ENCODE data around the gene CSF3R. TPM values are rescaled to one million over a fixed set of nuclear protein-coding genes. Genes with fewer than 3 reads are reported as not detected.

The CSF3R gene
- total RNA-seq, 1 experiment from 2014 or later = not detected

DNA sequence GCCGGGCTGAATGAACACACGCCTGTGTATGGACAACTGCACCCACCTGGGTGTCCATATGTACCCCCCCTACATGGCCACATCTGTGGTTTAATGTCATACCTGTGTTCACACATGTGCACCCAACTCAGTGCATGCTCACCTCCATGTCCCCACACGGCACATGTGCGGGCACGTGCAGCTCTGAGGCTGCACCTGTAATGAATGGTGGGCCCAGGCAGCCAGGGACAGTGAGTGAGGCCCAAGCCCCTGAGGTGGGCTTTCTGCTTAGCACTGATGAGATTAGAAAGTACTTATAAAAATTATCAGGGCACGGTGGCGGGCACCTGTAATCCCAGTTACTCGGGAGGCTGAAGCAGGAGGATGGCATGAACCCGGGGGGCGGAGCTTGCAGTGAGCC lies 42.5 kb upstream of the CSF3R start:
- no peaks in the 10 kb centered on the region for H3K36me3 ChIP-seq (ENCODE audit: insufficient read depth, low read length, poor library complexity, severe bottlenecking)
- ChIA-PET POLR2A (ENCODE audit: low non-redundant PET) (no interaction called here), CTCF (no interaction called here)
- H3K9me3 ChIP-seq (ENCODE audit: low read depth, low read length, poor library complexity, severe bottlenecking) = no peaks in the 10 kb centered on the region
- BruUV-seq (replicated peaks) = no TSS peak
- H3K27me3 ChIP-seq (replicated peaks; ENCODE audit: insufficient read depth, low read depth, low read length, poor library complexity) = no peaks in the 10 kb centered on the region
- TF ChIP-seq, protein P1, sequence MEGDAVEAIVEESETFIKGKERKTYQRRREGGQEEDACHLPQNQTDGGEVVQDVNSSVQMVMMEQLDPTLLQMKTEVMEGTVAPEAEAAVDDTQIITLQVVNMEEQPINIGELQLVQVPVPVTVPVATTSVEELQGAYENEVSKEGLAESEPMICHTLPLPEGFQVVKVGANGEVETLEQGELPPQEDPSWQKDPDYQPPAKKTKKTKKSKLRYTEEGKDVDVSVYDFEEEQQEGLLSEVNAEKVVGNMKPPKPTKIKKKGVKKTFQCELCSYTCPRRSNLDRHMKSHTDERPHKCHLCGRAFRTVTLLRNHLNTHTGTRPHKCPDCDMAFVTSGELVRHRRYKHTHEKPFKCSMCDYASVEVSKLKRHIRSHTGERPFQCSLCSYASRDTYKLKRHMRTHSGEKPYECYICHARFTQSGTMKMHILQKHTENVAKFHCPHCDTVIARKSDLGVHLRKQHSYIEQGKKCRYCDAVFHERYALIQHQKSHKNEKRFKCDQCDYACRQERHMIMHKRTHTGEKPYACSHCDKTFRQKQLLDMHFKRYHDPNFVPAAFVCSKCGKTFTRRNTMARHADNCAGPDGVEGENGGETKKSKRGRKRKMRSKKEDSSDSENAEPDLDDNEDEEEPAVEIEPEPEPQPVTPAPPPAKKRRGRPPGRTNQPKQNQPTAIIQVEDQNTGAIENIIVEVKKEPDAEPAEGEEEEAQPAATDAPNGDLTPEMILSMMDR (conservative IDR thresholded peaks at IDR 0.05; ENCODE audit: low read depth, low read length) = no peak
- no peak for TF ChIP-seq EZH2 (IDR thresholded peaks at IDR 0.05; ENCODE audit: borderline replicate concordance, low read depth, low read length, poor library complexity, severe bottlenecking)
- no peak for DNase-seq (ENCODE audit: low spot score)
- no peak overlapping the region for H3K4me3 ChIP-seq (ENCODE audit: low read depth, low read length, poor library complexity, severe bottlenecking)
- H3K27ac ChIP-seq (ENCODE audit: low read depth, low read length, poor library complexity, severe bottlenecking) = no peak overlapping the region
- intact Hi-C loops (cut with micrococcal nuclease; ENCODE audit: unreplicated experiment) = no loop called here
- no peaks in the 10 kb centered on the region for H3K4me1 ChIP-seq (ENCODE audit: insufficient read depth, low read length, poor library complexity, severe bottlenecking)

DNA sequence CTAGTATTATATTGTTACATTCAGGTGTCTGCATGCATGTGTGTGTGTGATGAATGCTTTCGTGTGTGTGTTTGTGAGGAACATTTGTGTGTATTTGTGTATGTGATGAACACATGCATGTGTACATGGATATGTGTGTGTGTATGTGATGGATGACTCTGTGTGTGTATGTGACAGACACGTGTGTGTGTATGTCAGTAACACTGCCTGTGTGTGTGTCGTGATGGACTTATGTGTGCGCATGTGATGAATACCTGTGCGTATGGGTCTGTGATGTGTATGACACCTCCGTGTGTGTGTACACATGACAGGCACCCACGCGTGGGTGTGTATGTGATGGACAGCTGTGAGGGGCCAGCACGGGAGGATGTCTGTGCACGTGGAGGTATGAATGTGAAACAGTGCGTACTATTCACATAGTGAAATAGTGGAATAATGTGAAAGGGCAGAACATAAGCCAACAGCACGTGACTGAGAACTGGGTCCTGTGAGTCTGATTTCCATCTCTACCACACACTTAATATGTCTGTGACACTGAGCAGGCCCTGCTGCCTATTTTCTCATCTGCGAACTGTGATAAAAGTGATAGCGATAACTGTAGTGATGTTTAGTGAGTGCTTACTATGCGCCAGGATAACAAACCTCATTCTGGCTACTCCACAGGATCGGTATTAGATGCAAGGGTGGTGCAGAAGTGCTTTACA lies 41.8 kb upstream of the CSF3R start:
- no peak for DNase-seq (ENCODE audit: low spot score)
- H3K27me3 ChIP-seq (replicated peaks; ENCODE audit: insufficient read depth, low read depth, low read length, poor library complexity) = no peaks in the 10 kb centered on the region
- ChIA-PET POLR2A (ENCODE audit: low non-redundant PET) (no interaction called here), CTCF (no interaction called here)
- H3K27ac ChIP-seq (ENCODE audit: low read depth, low read length, poor library complexity, severe bottlenecking) = no peak overlapping the region
- H3K4me3 ChIP-seq (ENCODE audit: low read depth, low read length, poor library complexity, severe bottlenecking) = no peak overlapping the region
- TF ChIP-seq EZH2 (IDR thresholded peaks at IDR 0.05; ENCODE audit: borderline replicate concordance, low read depth, low read length, poor library complexity, severe bottlenecking) = no peak
- TF ChIP-seq, protein P1 (conservative IDR thresholded peaks at IDR 0.05; ENCODE audit: low read depth, low read length) = no peak
- H3K4me1 ChIP-seq (ENCODE audit: insufficient read depth, low read length, poor library complexity, severe bottlenecking) = no peaks in the 10 kb centered on the region
- intact Hi-C loops (cut with micrococcal nuclease; ENCODE audit: unreplicated experiment) = no loop called here
- no peaks in the 10 kb centered on the region for H3K36me3 ChIP-seq (ENCODE audit: insufficient read depth, low read length, poor library complexity, severe bottlenecking)
- no peaks in the 10 kb centered on the region for H3K9me3 ChIP-seq (ENCODE audit: low read depth, low read length, poor library complexity, severe bottlenecking)
- BruUV-seq (replicated peaks) = no TSS peak

DNA sequence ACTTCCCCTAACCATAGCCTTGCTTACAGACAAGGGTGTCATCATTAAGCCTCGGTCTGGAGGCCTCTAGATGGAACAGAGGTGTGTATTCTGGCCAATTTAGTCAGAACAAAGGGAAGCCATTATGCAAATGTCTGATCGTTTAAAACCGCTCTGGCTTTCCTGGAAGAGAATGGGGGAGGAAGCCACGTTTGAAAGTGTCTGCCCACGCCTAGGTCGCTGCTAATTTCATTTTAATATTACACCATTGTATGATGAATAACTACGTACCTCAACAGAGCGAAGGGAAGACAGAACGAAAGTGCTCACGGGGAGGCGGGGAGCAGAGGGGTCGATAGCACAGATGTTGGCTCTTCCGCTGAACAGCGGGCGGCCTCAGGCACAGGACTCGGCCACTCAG lies 41.1 kb upstream of the CSF3R start:
- TF ChIP-seq, protein P1 (conservative IDR thresholded peaks at IDR 0.05; ENCODE audit: low read depth, low read length) = no peak
- TF ChIP-seq EZH2 (IDR thresholded peaks at IDR 0.05; ENCODE audit: borderline replicate concordance, low read depth, low read length, poor library complexity, severe bottlenecking) = no peak
- no peaks in the 10 kb centered on the region for H3K9me3 ChIP-seq (ENCODE audit: low read depth, low read length, poor library complexity, severe bottlenecking)
- intact Hi-C loops (cut with micrococcal nuclease; ENCODE audit: unreplicated experiment) = no loop called here
- H3K4me3 ChIP-seq (ENCODE audit: low read depth, low read length, poor library complexity, severe bottlenecking) = no peak overlapping the region
- BruUV-seq (replicated peaks) = no TSS peak
- POLR2A ChIA-PET (ENCODE audit: low non-redundant PET) = no interaction called here
- no peaks in the 10 kb centered on the region for H3K4me1 ChIP-seq (ENCODE audit: insufficient read depth, low read length, poor library complexity, severe bottlenecking)
- H3K27ac ChIP-seq (ENCODE audit: low read depth, low read length, poor library complexity, severe bottlenecking) = no peak overlapping the region
- CTCF ChIA-PET = no interaction called here
- no peaks in the 10 kb centered on the region for H3K27me3 ChIP-seq (replicated peaks; ENCODE audit: insufficient read depth, low read depth, low read length, poor library complexity)
- no peak for DNase-seq (ENCODE audit: low spot score)
- H3K36me3 ChIP-seq (ENCODE audit: insufficient read depth, low read length, poor library complexity, severe bottlenecking) = no peaks in the 10 kb centered on the region

Measured in A673 (cell line).